Tibial nerve (tissue), 4 donors: ENCODE measurements around the gene TMEM235.

ENCODE experiments used
- CTCF ChIP-seq, 5 experiments: fragments of 200-600 bp in 3 of 5; fragments of 450-650 bp in 2 of 5; sonication (generic) in 3 of 5; IDR thresholded peaks; one replicate each; pipeline ENCODE4 v1.5.1; 2016 to 2019; ENCODE audit warnings: antibody characterized with exemption in 5 of 5, mild to moderate bottlenecking in 3 of 5, moderate library complexity in 2 of 5
- EP300 ChIP-seq, 2 donors: sonication (generic); formaldehyde crosslinking; IDR thresholded peaks; one replicate each; pipeline ENCODE4 v1.6.1; 2017; ENCODE audit warnings: antibody characterized with exemption in 2 of 2, mild to moderate bottlenecking in 1 of 2
- POLR2A ChIP-seq, 2 donors: fragments of 450-650 bp; IDR thresholded peaks; one replicate each; pipeline ENCODE4 v1.6.1; 2017; ENCODE audit warnings: antibody characterized with exemption in 2 of 2, mild to moderate bottlenecking in 2 of 2, moderate library complexity in 2 of 2

GRCh38 chr17:78268951-78269905, 37.8 kb downstream of the TMEM235 start:
- no peak for TF ChIP-seq CTCF (IDR thresholded peaks at IDR 0.05)
- TF ChIP-seq POLR2A (IDR thresholded peaks at IDR 0.05), result no peak
- TF ChIP-seq EP300 (IDR thresholded peaks at IDR 0.05), result no peak
